NCI-H2227 treated with DMSO at 0.1 percent for 48 hours (cell line): Measurements from ENCODE around the gene ZNF638.

Experiments
- DNase-seq: peaks from one replicate; lab custom pipeline; 2025; lab: John Stamatoyannopoulos, UW

The ZNF638 gene

GRCh38 chr2:71336802-71337201, 5.2 kb downstream of the ZNF638 start:
- DNase-seq = no peak

- DNase-seq = no peak
Measured at GRCh38 chr2:71337776-71338175, 6.2 kb downstream of the ZNF638 start.

GRCh38 chr2:71339685-71340084, 8.1 kb downstream of the ZNF638 start:
- no peak for DNase-seq

- no peak for DNase-seq
Measured at GRCh38 chr2:71340176-71340575, 8.6 kb downstream of the ZNF638 start.

GRCh38 chr2:71341645-71342044, 10.1 kb downstream of the ZNF638 start:
- DNase-seq = no peak

- no peak for DNase-seq
Measured at GRCh38 chr2:71346065-71346464, 14.5 kb downstream of the ZNF638 start.

- no peak for DNase-seq
Measured at GRCh38 chr2:71347517-71347916, 15.9 kb downstream of the ZNF638 start.

GRCh38 chr2:71348302-71348701, 16.7 kb downstream of the ZNF638 start:
- DNase-seq = no peak

GRCh38 chr2:71353248-71353647, 21.7 kb downstream of the ZNF638 start:
- DNase-seq = no peak

GRCh38 chr2:71358931-71359671, 27.5 kb downstream of the ZNF638 start:
- no peak for DNase-seq

GRCh38 chr2:71360434-71360975, 28.9 kb downstream of the ZNF638 start:
- no peak for DNase-seq

- DNase-seq = no peak
Measured at GRCh38 chr2:71361631-71362030, 30.0 kb downstream of the ZNF638 start.

GRCh38 chr2:71362447-71362846, 30.9 kb downstream of the ZNF638 start:
- no peak for DNase-seq

- DNase-seq = no peak
Measured at GRCh38 chr2:71370015-71370414, 38.4 kb downstream of the ZNF638 start.

- DNase-seq = no peak
Measured at GRCh38 chr2:71372042-71372441, 40.5 kb downstream of the ZNF638 start.

GRCh38 chr2:71379086-71379485, 47.5 kb downstream of the ZNF638 start:
- no peak for DNase-seq

GRCh38 chr2:71380665-71381064, 49.1 kb downstream of the ZNF638 start:
- no peak for DNase-seq

- DNase-seq = no peak
Measured at GRCh38 chr2:71385012-71385411, 53.4 kb downstream of the ZNF638 start.

GRCh38 chr2:71388214-71388613, 56.6 kb downstream of the ZNF638 start:
- no peak for DNase-seq

GRCh38 chr2:71389384-71390072, 57.9 kb downstream of the ZNF638 start:
- no peak for DNase-seq

- DNase-seq = no peak
Measured at GRCh38 chr2:71393216-71393615, 61.6 kb downstream of the ZNF638 start.

GRCh38 chr2:71395471-71395870, 63.9 kb downstream of the ZNF638 start:
- no peak for DNase-seq

- DNase-seq = no peak
Measured at GRCh38 chr2:71402427-71402826, 70.8 kb downstream of the ZNF638 start.
